IPS-15b (cell line): ENCODE results near the gene MYCBP2.

Experiments
- H3K27me3 ChIP-seq: one replicate; pipeline ENCODE4 v1.6.1; 2013; ENCODE audit warnings: low read length; ENCODE audit not compliant: control insufficient read depth, insufficient read depth
- H3K36me3 ChIP-seq: one replicate; pipeline ENCODE4 v1.6.1; 2013; ENCODE audit warnings: low read length; ENCODE audit not compliant: control insufficient read depth, insufficient read depth
- H3K4me1 ChIP-seq: one replicate; pipeline ENCODE4 v1.6.1; 2013; ENCODE audit warnings: mild to moderate bottlenecking, low read length; ENCODE audit not compliant: control insufficient read depth, insufficient read depth
- H3K4me3 ChIP-seq: one replicate; pipeline ENCODE4 v1.5.1; 2013; ENCODE audit warnings: low read depth, low read length
- H3K9ac ChIP-seq: one replicate; pipeline ENCODE4 v1.6.1; 2013; ENCODE audit warnings: low read depth, mild to moderate bottlenecking, low read length
- H3K9me3 ChIP-seq: one replicate; pipeline ENCODE4 v1.6.1; 2013; ENCODE audit warnings: mild to moderate bottlenecking, low read length; ENCODE audit not compliant: control insufficient read depth, insufficient read depth

Gene MYCBP2

GRCh38 chr13:77079902-77080413, 246.9 kb downstream of the MYCBP2 start:
- H3K36me3 ChIP-seq, result no peaks in the 10 kb centered on the region
- H3K4me3 ChIP-seq, result no peak overlapping the region
- no peaks in the 10 kb centered on the region for H3K9me3 ChIP-seq
- no peaks in the 10 kb centered on the region for H3K27me3 ChIP-seq
- no peaks in the 10 kb centered on the region for H3K4me1 ChIP-seq
- no peak overlapping the region for H3K9ac ChIP-seq

- Histone ChIP-seq H3K27me3 (no peaks in the 10 kb centered on the region), H3K9ac (no peak overlapping the region), H3K9me3 (no peaks in the 10 kb centered on the region), H3K4me1 (no peaks in the 10 kb centered on the region), H3K36me3 (peaks cover 4% of the 10 kb centered on the region), H3K4me3 (no peak overlapping the region)
These were observed 259.4 kb downstream of the MYCBP2 start for GRCh38 chr13:77067519-77067918.

- no peak overlapping the region for H3K9ac ChIP-seq
- no peak overlapping the region for H3K4me3 ChIP-seq
- no peaks in the 10 kb centered on the region for H3K9me3 ChIP-seq
- H3K36me3 ChIP-seq, result peaks cover 6% of the 10 kb centered on the region
- H3K27me3 ChIP-seq, result no peaks in the 10 kb centered on the region
- H3K4me1 ChIP-seq, result no peaks in the 10 kb centered on the region
These were observed 261.3 kb downstream of the MYCBP2 start for GRCh38 chr13:77065461-77066147.

- Histone ChIP-seq H3K9ac (no peak overlapping the region), H3K27me3 (no peaks in the 10 kb centered on the region), H3K4me3 (no peak overlapping the region), H3K4me1 (no peaks in the 10 kb centered on the region), H3K9me3 (no peaks in the 10 kb centered on the region), H3K36me3 (peaks cover 6% of the 10 kb centered on the region)
These were observed 264.8 kb downstream of the MYCBP2 start for GRCh38 chr13:77062097-77062496.

GRCh38 chr13:77061362-77061761, 265.5 kb downstream of the MYCBP2 start:
- Histone ChIP-seq H3K9me3 (no peaks in the 10 kb centered on the region), H3K4me3 (no peak overlapping the region), H3K9ac (no peak overlapping the region), H3K36me3 (peaks cover 6% of the 10 kb centered on the region), H3K4me1 (no peaks in the 10 kb centered on the region), H3K27me3 (no peaks in the 10 kb centered on the region)

- no peaks in the 10 kb centered on the region for H3K27me3 ChIP-seq
- no peaks in the 10 kb centered on the region for H3K4me1 ChIP-seq
- H3K9me3 ChIP-seq, result no peaks in the 10 kb centered on the region
- H3K9ac ChIP-seq, result no peak overlapping the region
- H3K4me3 ChIP-seq, result no peak overlapping the region
- H3K36me3 ChIP-seq, result no peaks in the 10 kb centered on the region
These were observed 270.0 kb downstream of the MYCBP2 start for GRCh38 chr13:77056886-77057285.

- H3K4me3 ChIP-seq, result no peak overlapping the region
- H3K27me3 ChIP-seq, result no peaks in the 10 kb centered on the region
- no peaks in the 10 kb centered on the region for H3K36me3 ChIP-seq
- no peaks in the 10 kb centered on the region for H3K4me1 ChIP-seq
- no peaks in the 10 kb centered on the region for H3K9me3 ChIP-seq
- no peak overlapping the region for H3K9ac ChIP-seq
These were observed 270.5 kb downstream of the MYCBP2 start for GRCh38 chr13:77056382-77056781.

- no peaks in the 10 kb centered on the region for H3K9me3 ChIP-seq
- no peak overlapping the region for H3K4me3 ChIP-seq
- H3K27me3 ChIP-seq, result no peaks in the 10 kb centered on the region
- H3K36me3 ChIP-seq, result no peaks in the 10 kb centered on the region
- H3K9ac ChIP-seq, result no peak overlapping the region
- no peaks in the 10 kb centered on the region for H3K4me1 ChIP-seq
These were observed 271.7 kb downstream of the MYCBP2 start for GRCh38 chr13:77055158-77055557.

- H3K4me3 ChIP-seq, result no peak overlapping the region
- H3K9me3 ChIP-seq, result no peaks in the 10 kb centered on the region
- H3K9ac ChIP-seq, result no peak overlapping the region
- peaks cover 4% of the 10 kb centered on the region for H3K4me1 ChIP-seq
- no peaks in the 10 kb centered on the region for H3K27me3 ChIP-seq
- no peaks in the 10 kb centered on the region for H3K36me3 ChIP-seq
These were observed 273.7 kb downstream of the MYCBP2 start for GRCh38 chr13:77053192-77053591.

- H3K27me3 ChIP-seq, result no peaks in the 10 kb centered on the region
- H3K4me1 ChIP-seq, result peaks cover 4% of the 10 kb centered on the region
These were observed 278.2 kb downstream of the MYCBP2 start for GRCh38 chr13:77048681-77049080.

GRCh38 chr13:77047649-77048343, 279.1 kb downstream of the MYCBP2 start:
- Histone ChIP-seq H3K27me3 (no peaks in the 10 kb centered on the region), H3K4me1 (peaks cover 4% of the 10 kb centered on the region), H3K36me3 (no peaks in the 10 kb centered on the region), H3K9ac (no peak overlapping the region), H3K9me3 (no peaks in the 10 kb centered on the region), H3K4me3 (no peak overlapping the region)

More at GRCh38 chr13:77048681-77049080, 278.2 kb downstream of the MYCBP2 start:
- H3K9me3 ChIP-seq, result no peaks in the 10 kb centered on the region
- no peak overlapping the region for H3K4me3 ChIP-seq
- H3K36me3 ChIP-seq, result no peaks in the 10 kb centered on the region
- H3K9ac ChIP-seq, result no peak overlapping the region

- no peak overlapping the region for H3K9ac ChIP-seq
- H3K36me3 ChIP-seq, result no peaks in the 10 kb centered on the region
- H3K27me3 ChIP-seq, result no peaks in the 10 kb centered on the region
- no peaks in the 10 kb centered on the region for H3K4me1 ChIP-seq
- no peaks in the 10 kb centered on the region for H3K9me3 ChIP-seq
- no peak overlapping the region for H3K4me3 ChIP-seq
These were observed 284.2 kb downstream of the MYCBP2 start for GRCh38 chr13:77042566-77043177.
